ENCODE data around the gene ARID1B.

Gene ARID1B

DNA sequence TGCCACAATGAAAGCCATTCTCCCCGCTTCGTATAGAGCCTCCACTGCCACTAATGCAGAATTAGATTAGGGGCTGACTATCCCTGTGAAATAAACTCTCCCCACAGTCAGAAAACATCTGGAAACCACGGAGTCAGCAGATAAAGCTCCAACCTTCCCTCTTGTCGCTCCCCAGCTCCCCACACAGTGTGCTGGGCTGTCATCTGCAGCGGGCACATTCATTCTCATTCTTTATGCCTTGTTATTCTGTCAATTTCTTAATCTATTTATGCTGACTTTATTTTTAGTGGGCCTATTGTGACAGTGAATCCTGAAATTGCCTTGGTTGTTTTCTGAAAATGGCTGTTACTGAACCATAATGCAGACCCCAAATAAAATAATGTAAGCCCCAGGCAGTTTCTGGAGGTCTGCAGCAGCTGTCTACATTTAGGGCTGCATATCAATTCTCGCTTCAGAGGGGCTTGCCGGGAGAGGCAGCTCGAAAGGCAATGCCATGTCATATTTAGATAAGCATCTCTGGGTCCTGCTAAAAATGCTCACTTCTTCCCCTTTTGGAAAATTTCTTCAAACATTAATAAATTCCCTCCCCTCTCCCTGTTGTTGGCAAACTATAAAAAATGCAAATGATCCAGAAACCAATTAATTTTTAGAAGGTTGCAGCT is 474.5 kb downstream of the ARID1B start:
- no peak for DNase-seq (ENCODE audit: extremely low read depth in 1 of 2, low read depth in 1 of 2)

DNA sequence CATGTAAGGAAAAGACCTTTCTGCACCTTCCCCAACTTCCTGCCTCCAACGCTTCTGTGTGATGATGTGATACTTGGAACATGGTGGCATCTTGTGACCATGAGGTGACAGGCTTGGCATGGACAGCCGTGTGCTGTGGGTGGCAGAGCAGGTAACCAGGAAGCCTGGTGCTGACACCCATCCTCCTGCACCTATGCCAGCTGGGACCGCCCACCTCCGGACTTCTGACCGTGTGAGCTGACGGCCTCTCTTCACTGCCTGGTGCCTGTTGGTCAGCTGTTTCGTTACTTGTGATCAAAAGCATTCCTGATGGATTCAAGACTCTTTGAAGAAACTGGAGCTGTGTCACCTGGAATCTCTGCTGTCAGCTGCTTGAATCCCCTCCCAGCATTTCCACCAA is 475.8 kb downstream of the ARID1B start:
- DNase-seq (ENCODE audit: extremely low read depth in 1 of 2, low read depth in 1 of 2): no peak

DNA sequence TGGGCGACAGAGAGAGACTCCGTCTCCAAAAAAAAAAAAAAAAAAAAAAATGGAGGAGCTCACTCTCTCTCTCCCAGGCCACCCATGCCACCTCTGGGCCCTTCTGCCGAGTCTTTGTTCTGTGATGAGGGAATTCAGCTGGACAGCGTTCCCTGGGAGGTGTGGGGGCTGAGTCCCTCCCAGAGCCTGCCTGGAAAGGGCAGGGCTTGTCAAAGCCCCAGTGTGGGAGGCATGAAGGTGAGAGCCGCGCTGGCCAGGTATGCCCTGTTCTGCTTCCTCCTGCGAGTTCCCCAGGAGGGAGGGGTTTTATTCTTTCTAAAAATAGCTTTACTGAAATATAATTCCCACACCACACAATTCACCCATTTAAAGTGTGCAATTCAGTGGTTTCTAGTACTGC is 476.5 kb downstream of the ARID1B start:
- no peak for DNase-seq (ENCODE audit: extremely low read depth in 1 of 2, low read depth in 1 of 2)

DNA sequence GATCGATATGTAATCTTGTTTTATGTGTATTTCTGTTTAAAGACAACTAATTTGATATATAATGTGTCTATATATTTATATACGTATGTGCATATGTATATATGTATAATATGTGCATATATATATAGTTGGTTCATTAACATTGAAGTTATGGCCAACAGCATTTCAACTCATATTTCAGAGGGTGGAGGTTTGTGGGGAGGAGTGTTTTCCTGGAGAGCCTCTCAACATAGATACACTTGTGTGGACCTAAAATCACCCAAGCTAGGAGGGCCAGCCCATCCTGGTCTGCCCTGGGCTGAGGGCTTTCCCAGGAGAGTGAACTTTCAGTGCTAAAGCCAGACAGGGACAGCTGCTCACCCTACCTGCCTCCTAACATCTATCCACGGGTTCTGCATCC is 477.4 kb downstream of the ARID1B start:
- no peak for DNase-seq (ENCODE audit: extremely low read depth in 1 of 2, low read depth in 1 of 2)

DNA sequence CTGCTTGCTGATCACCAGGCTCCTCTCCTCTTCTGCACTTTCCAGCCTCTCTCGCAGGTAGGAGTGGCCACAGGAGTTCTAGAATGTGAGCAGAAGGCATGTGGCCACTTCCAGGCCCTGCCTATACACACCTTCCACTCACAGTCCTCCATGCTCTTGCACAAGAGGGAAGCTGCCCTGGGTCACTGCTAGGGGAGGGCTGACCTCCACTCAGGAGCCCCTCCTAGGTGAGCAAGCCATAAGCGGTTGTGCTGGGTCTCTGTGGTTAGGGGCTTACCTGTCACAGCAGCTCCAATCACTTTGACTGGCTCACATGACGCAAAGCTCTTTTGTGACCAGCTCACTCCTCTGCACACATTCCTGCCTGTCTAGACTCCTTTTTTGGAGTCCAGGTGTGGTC is 477.9 kb downstream of the ARID1B start:
- no peak for DNase-seq (ENCODE audit: extremely low read depth in 1 of 2, low read depth in 1 of 2)

DNA sequence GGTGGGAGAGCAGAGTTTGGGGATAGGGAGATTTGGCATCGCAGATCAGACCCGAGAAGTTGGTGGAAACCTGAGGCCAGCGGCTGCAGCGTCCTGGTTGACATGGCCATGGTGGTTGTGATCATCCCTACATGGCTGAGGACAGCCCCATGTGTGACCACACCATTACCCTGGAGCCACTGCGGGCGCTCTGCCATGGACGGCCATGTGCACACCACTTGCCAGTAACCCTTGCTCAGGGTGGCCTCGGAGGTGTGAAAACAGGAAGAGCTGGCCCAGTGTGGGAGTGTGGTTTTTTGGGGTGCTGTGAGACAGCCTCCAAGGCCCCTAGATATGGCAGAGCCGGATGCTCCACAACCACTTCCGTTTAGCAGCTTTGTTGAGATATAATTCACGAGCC is 481.7 kb downstream of the ARID1B start:
- no peak for DNase-seq (ENCODE audit: extremely low read depth in 1 of 2, low read depth in 1 of 2)

DNA sequence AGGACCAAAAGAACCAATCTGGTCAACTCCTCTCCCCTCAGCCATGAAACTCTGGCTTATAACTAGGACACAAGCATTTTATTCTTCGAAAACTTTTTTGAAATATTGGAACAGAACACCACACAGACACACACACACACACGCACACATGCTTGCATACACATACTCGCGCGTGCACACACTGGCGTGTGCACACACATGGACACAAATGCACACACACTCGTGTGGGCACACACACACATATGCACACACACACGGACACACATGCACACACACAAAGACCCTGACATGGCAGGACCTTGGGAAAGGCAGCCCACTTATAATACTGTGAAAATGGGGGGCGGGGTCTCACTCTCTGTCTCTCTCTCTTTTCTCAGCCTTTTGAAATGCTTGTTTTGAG is 482.3 kb downstream of the ARID1B start:
- no peak for DNase-seq (ENCODE audit: extremely low read depth in 1 of 2, low read depth in 1 of 2)
